Measurements from ENCODE around the gene FRY. TPM values are rescaled to one million over a fixed set of nuclear protein-coding genes. Genes with fewer than 3 reads are reported as not detected.

Gene FRY
- total RNA-seq, 1 experiment from 2014 or later = 1.3 TPM

- BruUV-seq (replicated peaks) = no TSS peak
- intact Hi-C loops (cut with micrococcal nuclease) = no loop called here
- H4K20me1 ChIP-seq (ENCODE audit: low read length) = no peaks in the 10 kb centered on the region
- ATAC-seq = no peak
- no peak for DNase-seq
- H3K9me3 ChIP-seq (ENCODE audit: low read length) = no peaks in the 10 kb centered on the region
- TF ChIP-seq EZH2phosphoT487 (IDR thresholded peaks at IDR 0.05; ENCODE audit: borderline replicate concordance, low read length) (no peak), CTCF (conservative IDR thresholded peaks at IDR 0.05; ENCODE audit: low read depth, low read length) (no peak), EZH2 (IDR thresholded peaks at IDR 0.05; ENCODE audit: low read length, unreplicated experiment) (no peak)
- H3K27ac ChIP-seq (ENCODE audit: low read length) = no peak overlapping the region
- H3K36me3 ChIP-seq (ENCODE audit: low read depth, low read length) = no peaks in the 10 kb centered on the region
- 0 out of 2 replicates have a peak, but pooled peaks cover 3% of the 10 kb centered on the region for H3K27me3 ChIP-seq (ENCODE audit: low read length)
- H3K9ac ChIP-seq (ENCODE audit: low read length) = no peak overlapping the region
- no peak overlapping the region for H2AFZ ChIP-seq (ENCODE audit: low read length)
- POLR2A ChIA-PET (ENCODE audit: unreplicated experiment) = no interaction called here
- CTCF ChIA-PET = no interaction called here
- H3K4me2 ChIP-seq (ENCODE audit: low read length) = no peak overlapping the region
- H3K9me2 ChIP-seq (replicated peaks; ENCODE audit: low read length) = no peaks in the 10 kb centered on the region
- no peaks in the 10 kb centered on the region for H3K4me1 ChIP-seq (ENCODE audit: insufficient read depth, low read length)
- no peaks in the 10 kb centered on the region for H3F3A ChIP-seq (ENCODE audit: low read length, unreplicated experiment)
- no peaks in the 10 kb centered on the region for H3K79me2 ChIP-seq (ENCODE audit: low read length)
- no peak overlapping the region for H3K4me3 ChIP-seq (ENCODE audit: low read length)
Observed at GRCh38 chr13:32075170-32075851, 43.7 kb downstream of the FRY start.

GRCh38 chr13:32079587-32079986 is 48.0 kb downstream of the FRY start:
- no peak for ATAC-seq

GRCh38 chr13:32080328-32080744 is 48.8 kb downstream of the FRY start:
- Histone ChIP-seq H3K4me1 (ENCODE audit: insufficient read depth, low read length) (no peaks in the 10 kb centered on the region), H3K36me3 (ENCODE audit: low read depth, low read length) (no peaks in the 10 kb centered on the region), H3K27me3 (ENCODE audit: low read length) (0 out of 2 replicates have a peak, but pooled peaks cover 3% of the 10 kb centered on the region), H3K9me2 (replicated peaks; ENCODE audit: low read length) (no peaks in the 10 kb centered on the region), H2AFZ (ENCODE audit: low read length) (no peak overlapping the region), H3K4me2 (ENCODE audit: low read length) (no peak overlapping the region), H3K27ac (ENCODE audit: low read length) (no peak overlapping the region), H3K79me2 (ENCODE audit: low read length) (no peaks in the 10 kb centered on the region), H3K4me3 (ENCODE audit: low read length) (no peak overlapping the region), H3K9me3 (ENCODE audit: low read length) (no peaks in the 10 kb centered on the region), H4K20me1 (ENCODE audit: low read length) (no peaks in the 10 kb centered on the region), H3F3A (ENCODE audit: low read length, unreplicated experiment) (no peaks in the 10 kb centered on the region), H3K9ac (ENCODE audit: low read length) (no peak overlapping the region)
- no peak for ATAC-seq
- ChIA-PET POLR2A (ENCODE audit: unreplicated experiment) (no interaction called here), CTCF (no interaction called here)
- intact Hi-C loops (cut with micrococcal nuclease) = no loop called here
- TF ChIP-seq CTCF (conservative IDR thresholded peaks at IDR 0.05; ENCODE audit: low read depth, low read length) = no peak
- no peak for TF ChIP-seq EZH2 (IDR thresholded peaks at IDR 0.05; ENCODE audit: low read length, unreplicated experiment)
- TF ChIP-seq EZH2phosphoT487 (IDR thresholded peaks at IDR 0.05; ENCODE audit: borderline replicate concordance, low read length) = no peak
- no peak for DNase-seq
- no TSS peak for BruUV-seq (replicated peaks)

More at GRCh38 chr13:32079587-32079986, 48.0 kb downstream of the FRY start:
- no TSS peak for BruUV-seq (replicated peaks)
- TF ChIP-seq EZH2phosphoT487 (IDR thresholded peaks at IDR 0.05; ENCODE audit: borderline replicate concordance, low read length) = no peak
- no peak overlapping the region for H3K4me3 ChIP-seq (ENCODE audit: low read length)
- H3K27me3 ChIP-seq (ENCODE audit: low read length) = 0 out of 2 replicates have a peak, but pooled peaks cover 3% of the 10 kb centered on the region
- CTCF ChIA-PET = no interaction called here
- no peaks in the 10 kb centered on the region for H3K79me2 ChIP-seq (ENCODE audit: low read length)
- H3K9me3 ChIP-seq (ENCODE audit: low read length) = no peaks in the 10 kb centered on the region
- no peak overlapping the region for H3K9ac ChIP-seq (ENCODE audit: low read length)
- no peak overlapping the region for H3K4me2 ChIP-seq (ENCODE audit: low read length)
- H3K4me1 ChIP-seq (ENCODE audit: insufficient read depth, low read length) = no peaks in the 10 kb centered on the region
- POLR2A ChIA-PET (ENCODE audit: unreplicated experiment) = no interaction called here
- no peaks in the 10 kb centered on the region for H3K36me3 ChIP-seq (ENCODE audit: low read depth, low read length)
- H4K20me1 ChIP-seq (ENCODE audit: low read length) = no peaks in the 10 kb centered on the region
- H2AFZ ChIP-seq (ENCODE audit: low read length) = no peak overlapping the region
- no peak for DNase-seq
- intact Hi-C loops (cut with micrococcal nuclease) = no loop called here
- H3K9me2 ChIP-seq (replicated peaks; ENCODE audit: low read length) = no peaks in the 10 kb centered on the region
- H3F3A ChIP-seq (ENCODE audit: low read length, unreplicated experiment) = no peaks in the 10 kb centered on the region
- H3K27ac ChIP-seq (ENCODE audit: low read length) = no peak overlapping the region

Data from PC-3 (cell line).